ENCODE results near the gene TBC1D3I.
"Not testable (repeated sequence)": the region's sequence is repeated elsewhere in the genome, so short reads cannot be mapped to it uniquely, and the experiment has no call there.

Gene TBC1D3I

GRCh38 chr17:36219556-36219955 is 44.8 kb downstream of the TBC1D3I start:
- H3K9ac ChIP-seq (ENCODE audit: low read depth in 1 of 2, low read length in 2 of 2); H3K27ac ChIP-seq (ENCODE audit: low read depth in 2 of 2, low read length in 2 of 2); H3K4me1 ChIP-seq (ENCODE audit: control insufficient read depth in 2 of 2, insufficient read depth in 2 of 2, low read length in 2 of 2); H3K27me3 ChIP-seq (ENCODE audit: control insufficient read depth in 2 of 2, insufficient read depth in 2 of 2, low read length in 2 of 2); H3K4me3 ChIP-seq (ENCODE audit: low read length in 2 of 2); H3K36me3 ChIP-seq (ENCODE audit: control insufficient read depth in 2 of 2, insufficient read depth in 2 of 2, low read length in 2 of 2); H3K9me3 ChIP-seq (ENCODE audit: control insufficient read depth in 2 of 2, low read length in 2 of 2): not testable (repeated sequence)

GRCh38 chr17:36215406-36216308 is 48.7 kb downstream of the TBC1D3I start:
- H3K9ac ChIP-seq (ENCODE audit: low read depth in 1 of 2, low read length in 2 of 2); H3K27me3 ChIP-seq (ENCODE audit: control insufficient read depth in 2 of 2, insufficient read depth in 2 of 2, low read length in 2 of 2); H3K4me1 ChIP-seq (ENCODE audit: control insufficient read depth in 2 of 2, insufficient read depth in 2 of 2, low read length in 2 of 2); H3K4me3 ChIP-seq (ENCODE audit: low read length in 2 of 2); H3K36me3 ChIP-seq (ENCODE audit: control insufficient read depth in 2 of 2, insufficient read depth in 2 of 2, low read length in 2 of 2); H3K9me3 ChIP-seq (ENCODE audit: control insufficient read depth in 2 of 2, low read length in 2 of 2); H3K27ac ChIP-seq (ENCODE audit: low read depth in 2 of 2, low read length in 2 of 2): not testable (repeated sequence)

- no peaks in the 10 kb centered on the region for H3K27me3 ChIP-seq (ENCODE audit: control insufficient read depth in 2 of 2, insufficient read depth in 2 of 2, low read length in 2 of 2)
- H3K9me3 ChIP-seq (ENCODE audit: control insufficient read depth in 2 of 2, low read length in 2 of 2): no peaks in the 10 kb centered on the region
These were observed 49.5 kb downstream of the TBC1D3I start for GRCh38 chr17:36214918-36215317.

GRCh38 chr17:36213695-36214094 is 50.7 kb downstream of the TBC1D3I start:
- no peak overlapping the region for H3K4me3 ChIP-seq (ENCODE audit: low read length in 2 of 2)
- H3K4me1 ChIP-seq (ENCODE audit: control insufficient read depth in 2 of 2, insufficient read depth in 2 of 2, low read length in 2 of 2): no peaks in the 10 kb centered on the region
- H3K36me3 ChIP-seq (ENCODE audit: control insufficient read depth in 2 of 2, insufficient read depth in 2 of 2, low read length in 2 of 2): no peaks in the 10 kb centered on the region
- H3K27ac ChIP-seq (ENCODE audit: low read depth in 2 of 2, low read length in 2 of 2): no peak overlapping the region
- no peaks in the 10 kb centered on the region for H3K27me3 ChIP-seq (ENCODE audit: control insufficient read depth in 2 of 2, insufficient read depth in 2 of 2, low read length in 2 of 2)
- H3K9ac ChIP-seq (ENCODE audit: low read depth in 1 of 2, low read length in 2 of 2): no peak overlapping the region
- H3K9me3 ChIP-seq (ENCODE audit: control insufficient read depth in 2 of 2, low read length in 2 of 2): no peaks in the 10 kb centered on the region

More at GRCh38 chr17:36214918-36215317, 49.5 kb downstream of the TBC1D3I start:
- H3K27ac ChIP-seq (ENCODE audit: low read depth in 2 of 2, low read length in 2 of 2): no peak overlapping the region
- no peak overlapping the region for H3K9ac ChIP-seq (ENCODE audit: low read depth in 1 of 2, low read length in 2 of 2)
- H3K4me3 ChIP-seq (ENCODE audit: low read length in 2 of 2): no peak overlapping the region
- H3K4me1 ChIP-seq (ENCODE audit: control insufficient read depth in 2 of 2, insufficient read depth in 2 of 2, low read length in 2 of 2): no peaks in the 10 kb centered on the region
- H3K36me3 ChIP-seq (ENCODE audit: control insufficient read depth in 2 of 2, insufficient read depth in 2 of 2, low read length in 2 of 2): no peaks in the 10 kb centered on the region

GRCh38 chr17:36212966-36213365 is 51.4 kb downstream of the TBC1D3I start:
- Histone ChIP-seq H3K27me3 (ENCODE audit: control insufficient read depth in 2 of 2, insufficient read depth in 2 of 2, low read length in 2 of 2) (no peaks in the 10 kb centered on the region), H3K27ac (ENCODE audit: low read depth in 2 of 2, low read length in 2 of 2) (no peak overlapping the region), H3K4me1 (ENCODE audit: control insufficient read depth in 2 of 2, insufficient read depth in 2 of 2, low read length in 2 of 2) (no peaks in the 10 kb centered on the region), H3K4me3 (ENCODE audit: low read length in 2 of 2) (no peak overlapping the region), H3K36me3 (ENCODE audit: control insufficient read depth in 2 of 2, insufficient read depth in 2 of 2, low read length in 2 of 2) (no peaks in the 10 kb centered on the region), H3K9me3 (ENCODE audit: control insufficient read depth in 2 of 2, low read length in 2 of 2) (no peaks in the 10 kb centered on the region), H3K9ac (ENCODE audit: low read depth in 1 of 2, low read length in 2 of 2) (no peak overlapping the region)

- Histone ChIP-seq H3K27me3 (ENCODE audit: control insufficient read depth in 2 of 2, insufficient read depth in 2 of 2, low read length in 2 of 2) (no peaks in the 10 kb centered on the region), H3K9me3 (ENCODE audit: control insufficient read depth in 2 of 2, low read length in 2 of 2) (no peaks in the 10 kb centered on the region), H3K36me3 (ENCODE audit: control insufficient read depth in 2 of 2, insufficient read depth in 2 of 2, low read length in 2 of 2) (no peaks in the 10 kb centered on the region), H3K4me1 (ENCODE audit: control insufficient read depth in 2 of 2, insufficient read depth in 2 of 2, low read length in 2 of 2) (no peaks in the 10 kb centered on the region), H3K4me3 (ENCODE audit: low read length in 2 of 2) (peak overlapping the region in 1 of 2 donors; percentile 9), H3K9ac (ENCODE audit: low read depth in 1 of 2, low read length in 2 of 2) (no peak overlapping the region), H3K27ac (ENCODE audit: low read depth in 2 of 2, low read length in 2 of 2) (peak overlapping the region in 1 of 2 donors; percentile 9)
These were observed 52.1 kb downstream of the TBC1D3I start for GRCh38 chr17:36212272-36212605.

- not testable (repeated sequence) for H3K9me3 ChIP-seq (ENCODE audit: control insufficient read depth in 2 of 2, low read length in 2 of 2); H3K4me1 ChIP-seq (ENCODE audit: control insufficient read depth in 2 of 2, insufficient read depth in 2 of 2, low read length in 2 of 2); H3K27me3 ChIP-seq (ENCODE audit: control insufficient read depth in 2 of 2, insufficient read depth in 2 of 2, low read length in 2 of 2); H3K9ac ChIP-seq (ENCODE audit: low read depth in 1 of 2, low read length in 2 of 2); H3K36me3 ChIP-seq (ENCODE audit: control insufficient read depth in 2 of 2, insufficient read depth in 2 of 2, low read length in 2 of 2)
- peak overlapping the region in 1 of 2 donors; percentile 9 for H3K27ac ChIP-seq (ENCODE audit: low read depth in 2 of 2, low read length in 2 of 2)
- H3K4me3 ChIP-seq (ENCODE audit: low read length in 2 of 2): peak overlapping the region in 1 of 2 donors; percentile 9
These were observed 52.7 kb downstream of the TBC1D3I start for GRCh38 chr17:36211484-36212271.

GRCh38 chr17:36210439-36211211 is 53.7 kb downstream of the TBC1D3I start, which contains the start of gene CCL4L2:
Gene CCL4L2, plus strand, starts transcription at chr17:36211063.
- not testable (repeated sequence) for H3K9me3 ChIP-seq (ENCODE audit: control insufficient read depth in 2 of 2, low read length in 2 of 2); H3K4me1 ChIP-seq (ENCODE audit: control insufficient read depth in 2 of 2, insufficient read depth in 2 of 2, low read length in 2 of 2); H3K36me3 ChIP-seq (ENCODE audit: control insufficient read depth in 2 of 2, insufficient read depth in 2 of 2, low read length in 2 of 2); H3K4me3 ChIP-seq (ENCODE audit: low read length in 2 of 2); H3K9ac ChIP-seq (ENCODE audit: low read depth in 1 of 2, low read length in 2 of 2); H3K27me3 ChIP-seq (ENCODE audit: control insufficient read depth in 2 of 2, insufficient read depth in 2 of 2, low read length in 2 of 2)
- H3K27ac ChIP-seq (ENCODE audit: low read depth in 2 of 2, low read length in 2 of 2): peak within 1 kb of the TSS in 1 of 2 donors; percentile 9

- no peaks in the 10 kb centered on the region for H3K9me3 ChIP-seq (ENCODE audit: control insufficient read depth in 2 of 2, low read length in 2 of 2)
- H3K4me1 ChIP-seq (ENCODE audit: control insufficient read depth in 2 of 2, insufficient read depth in 2 of 2, low read length in 2 of 2): no peaks in the 10 kb centered on the region
- H3K27me3 ChIP-seq (ENCODE audit: control insufficient read depth in 2 of 2, insufficient read depth in 2 of 2, low read length in 2 of 2): no peaks in the 10 kb centered on the region
- H3K36me3 ChIP-seq (ENCODE audit: control insufficient read depth in 2 of 2, insufficient read depth in 2 of 2, low read length in 2 of 2): no peaks in the 10 kb centered on the region
- H3K4me3 ChIP-seq (ENCODE audit: low read length in 2 of 2): no peak overlapping the region
- no peak overlapping the region for H3K9ac ChIP-seq (ENCODE audit: low read depth in 1 of 2, low read length in 2 of 2)
- no peak overlapping the region for H3K27ac ChIP-seq (ENCODE audit: low read depth in 2 of 2, low read length in 2 of 2)
These were observed 54.8 kb downstream of the TBC1D3I start for GRCh38 chr17:36209575-36209974.

- not testable (repeated sequence) for H3K9me3 ChIP-seq (ENCODE audit: control insufficient read depth in 2 of 2, low read length in 2 of 2); H3K4me1 ChIP-seq (ENCODE audit: control insufficient read depth in 2 of 2, insufficient read depth in 2 of 2, low read length in 2 of 2); H3K9ac ChIP-seq (ENCODE audit: low read depth in 1 of 2, low read length in 2 of 2); H3K27ac ChIP-seq (ENCODE audit: low read depth in 2 of 2, low read length in 2 of 2); H3K36me3 ChIP-seq (ENCODE audit: control insufficient read depth in 2 of 2, insufficient read depth in 2 of 2, low read length in 2 of 2); H3K4me3 ChIP-seq (ENCODE audit: low read length in 2 of 2); H3K27me3 ChIP-seq (ENCODE audit: control insufficient read depth in 2 of 2, insufficient read depth in 2 of 2, low read length in 2 of 2)
These were observed 57.0 kb downstream of the TBC1D3I start for GRCh38 chr17:36207383-36207782.
